ENCODE results near the gene ATG7. TPM values are rescaled to one million over a fixed set of nuclear protein-coding genes. Genes with fewer than 3 reads are reported as not detected.
A peak's percentile ranks its signal among the peaks of the same experiment; 100 is the strongest.

Gene ATG7
- total RNA-seq, 4 donors from 2014 or later = 31.3 to 67.7 (median 51.3) TPM

- Histone ChIP-seq H3K27ac (peak overlapping the region in 2 of 4 donors; percentile 57 to 75), H3K36me3 (peaks cover 0 to 38% (median 7%) of the 10 kb centered on the region in 3 donors), H3K4me3 (no peak overlapping the region), H3K27me3 (no peaks in the 10 kb centered on the region), H3K4me1 (peaks cover 10 to 47% (median 27%) of the 10 kb centered on the region in 3 donors), H3K9me3 (no peaks in the 10 kb centered on the region)
- no peak for DNase-seq
- no peak for TF ChIP-seq CTCF (IDR thresholded peaks at IDR 0.05)
- no peak for TF ChIP-seq POLR2A (IDR thresholded peaks at IDR 0.05)
- intact Hi-C loops (cut with DNase I) = no loop called here
- WGBS, 2 donors = 50 to 100% methylated on average over 1 of the region's 1 CpG
Observed at GRCh38 chr3:11283139-11283475, 10.9 kb downstream of the ATG7 start.

- DNase-seq = no peak
- H3K4me3 ChIP-seq = no peak overlapping the region
- H3K9me3 ChIP-seq = no peaks in the 10 kb centered on the region
- H3K4me1 ChIP-seq = peaks cover 19 to 56% (median 36%) of the 10 kb centered on the region in 3 donors
- peaks cover 0 to 38% (median 7%) of the 10 kb centered on the region in 3 donors for H3K36me3 ChIP-seq
- intact Hi-C loops (cut with DNase I) = no loop called here
- TF ChIP-seq CTCF (IDR thresholded peaks at IDR 0.05) (no peak), POLR2A (IDR thresholded peaks at IDR 0.05) (no peak)
- H3K27ac ChIP-seq = no peak overlapping the region
- WGBS, 2 donors = 100% methylated on average over 1 of the region's 1 CpG
- no peaks in the 10 kb centered on the region for H3K27me3 ChIP-seq
Observed at GRCh38 chr3:11284011-11284410, 11.8 kb downstream of the ATG7 start.

- TF ChIP-seq CTCF (IDR thresholded peaks at IDR 0.05) (no peak), POLR2A (IDR thresholded peaks at IDR 0.05) (no peak)
- H3K27ac ChIP-seq = no peak overlapping the region
- no peak for DNase-seq
- no peak overlapping the region for H3K4me3 ChIP-seq
- WGBS, 2 donors = 76 to 89% methylated on average over 2 of the region's 2 CpGs
- H3K4me1 ChIP-seq = peaks cover 28 to 70% (median 49%) of the 10 kb centered on the region in 3 donors
- H3K36me3 ChIP-seq = peaks cover 0 to 33% (median under 1%) of the 10 kb centered on the region in 3 donors
- intact Hi-C loops (cut with DNase I) = no loop called here
- H3K27me3 ChIP-seq = no peaks in the 10 kb centered on the region
- no peaks in the 10 kb centered on the region for H3K9me3 ChIP-seq
Observed at GRCh38 chr3:11285471-11285870, 13.3 kb downstream of the ATG7 start.

- 74 to 82% methylated on average over 9 to 10 of the region's 10 CpGs for WGBS, 2 donors
- Histone ChIP-seq H3K27me3 (no peaks in the 10 kb centered on the region), H3K36me3 (peaks cover 0 to 18% (median 0%) of the 10 kb centered on the region in 3 donors), H3K9me3 (no peaks in the 10 kb centered on the region), H3K4me1 (peaks cover 28 to 74% (median 51%) of the 10 kb centered on the region in 3 donors), H3K27ac (peak overlapping the region; percentile 31 to 86 (median 84)), H3K4me3 (no peak overlapping the region)
- DNase-seq = no peak
- intact Hi-C loops (cut with DNase I) = no loop called here
- TF ChIP-seq POLR2A (IDR thresholded peaks at IDR 0.05) (no peak), CTCF (IDR thresholded peaks at IDR 0.05) (no peak)
Observed at GRCh38 chr3:11287404-11287803, 15.2 kb downstream of the ATG7 start.

- Histone ChIP-seq H3K4me3 (no peak overlapping the region), H3K4me1 (peaks cover 28 to 68% (median 45%) of the 10 kb centered on the region in 3 donors), H3K27ac (peak overlapping the region; percentile 77 to 86 (median 84)), H3K9me3 (no peaks in the 10 kb centered on the region), H3K36me3 (peaks cover 0 to 12% (median 0%) of the 10 kb centered on the region in 3 donors), H3K27me3 (no peaks in the 10 kb centered on the region)
- 40 to 55% methylated on average over 2 of the region's 2 CpGs for WGBS, 2 donors
- intact Hi-C loops (cut with DNase I) = no loop called here
- DNase-seq = no peak
- TF ChIP-seq POLR2A (IDR thresholded peaks at IDR 0.05) (no peak), CTCF (IDR thresholded peaks at IDR 0.05) (no peak)
Observed at GRCh38 chr3:11288021-11288491, 15.9 kb downstream of the ATG7 start.
